PC-9 (cell line): Measurements from ENCODE around the gene LYPD3. TPM values are rescaled to one million over a fixed set of nuclear protein-coding genes. Genes with fewer than 3 reads are reported as not detected.
A peak's percentile ranks its signal among the peaks of the same experiment; 100 is the strongest.

Experiments used
- BruUV-seq: library from RNA; stranded (reverse); fragments of 400-500 nt; replicated peaks from 2 replicates; lab custom pipeline; 2021; lab: Mats Ljungman, UMichigan
- CTCF ChIA-PET: fragments of 300-600 bp; sonication (Branson Sonifier 250); formaldehyde crosslinking; loops from one replicate; lab custom pipeline; 2022; ENCODE audit warnings: antibody characterized with exemption; lab: Charles Lee
- POLR2A ChIA-PET: fragments of 300-600 bp; sonication (Branson Sonifier 250); formaldehyde crosslinking; loops from one replicate; lab custom pipeline; 2022; ENCODE audit warnings: antibody characterized with exemption; ENCODE audit not compliant: unreplicated experiment; lab: Charles Lee
- DNase-seq, 2 experiments: peaks; one replicate each; pipeline versions ENCODE4 v3.0.0 to v3.0.0-alpha.2; 2015 to 2022; ENCODE audit warnings: mixed read lengths in 1 of 2
- H2AFZ ChIP-seq: fragments of 200-600 bp; sonication (generic); 2 replicates; pipeline ENCODE4 v1.8.1; 2017; ENCODE audit warnings: antibody characterized with exemption
- H3F3A ChIP-seq: fragments of 200-600 bp; sonication (generic); 2 replicates; pipeline ENCODE4 v1.8.1; 2017; ENCODE audit warnings: antibody characterized with exemption, mild to moderate bottlenecking, low read depth; ENCODE audit not compliant: insufficient read depth
- H3K27ac ChIP-seq: fragments of 200-600 bp; sonication (generic); 2 replicates; pipeline ENCODE4 v1.6.1; 2016; ENCODE audit warnings: mixed run types
- H3K27me3 ChIP-seq: fragments of 200-600 bp; sonication (generic); 2 replicates; pipeline ENCODE4 v1.6.1; 2016; ENCODE audit warnings: low read depth, mixed run types; ENCODE audit not compliant: insufficient read depth
- H3K36me3 ChIP-seq: fragments of 200-600 bp; sonication (generic); 2 replicates; pipeline ENCODE4 v1.6.1; 2016; ENCODE audit warnings: low read depth, mixed run types
- H3K4me1 ChIP-seq: fragments of 200-600 bp; sonication (generic); replicated peaks from 2 replicates; pipeline ENCODE4 v1.6.1; 2016; ENCODE audit warnings: mixed run types; ENCODE audit not compliant: insufficient read depth
- H3K4me2 ChIP-seq: fragments of 200-600 bp; sonication (generic); 2 replicates; pipeline ENCODE4 v1.6.1; 2017; ENCODE audit warnings: mixed run types
- H3K4me3 ChIP-seq: fragments of 200-600 bp; sonication (generic); 2 replicates; pipeline ENCODE4 v1.6.1; 2016; ENCODE audit warnings: mixed run types
- H3K79me2 ChIP-seq: fragments of 200-600 bp; sonication (generic); 2 replicates; pipeline ENCODE4 v1.6.1; 2017; ENCODE audit warnings: low read depth, mixed run types
- H3K9me2 ChIP-seq: fragments of 200-600 bp; sonication (generic); 2 replicates; pipeline ENCODE4 v1.8.1; 2017; ENCODE audit warnings: mild to moderate bottlenecking; ENCODE audit not compliant: insufficient read depth
- H3K9me3 ChIP-seq: fragments of 200-600 bp; sonication (generic); 2 replicates; pipeline ENCODE4 v1.8.1; 2016; ENCODE audit warnings: low read depth; ENCODE audit not compliant: insufficient read depth
- H4K20me1 ChIP-seq: fragments of 200-600 bp; sonication (generic); 2 replicates; pipeline ENCODE4 v1.8.1; 2017; ENCODE audit not compliant: insufficient read depth
- EZH2 ChIP-seq: fragments of 200-600 bp; sonication (generic); IDR thresholded peaks from 2 replicates; pipeline ENCODE4 v1.8.0; 2017; ENCODE audit warnings: antibody characterized with exemption, low read depth
- intact Hi-C: fragments of 100-400 bp; cut with micrococcal nuclease; formaldehyde crosslinking; loops from one replicate; pipeline ENCODE4 v1.10.0; 2022; ENCODE audit not compliant: unreplicated experiment
- total RNA-seq: library from RNA; stranded (reverse); gene quantifications from 2 replicates; pipeline ENCODE4 v1.2.3, GENCODE V29; 2021
- TF ChIP-seq, protein P1 (sequence below): fragments of 200-600 bp; sonication (generic); conservative IDR thresholded peaks from 2 replicates; pipeline ENCODE4 v1.6.1; 2017; ENCODE audit warnings: mixed run types, antibody characterized with exemption, mild to moderate bottlenecking, moderate library complexity

LYPD3 gene
- total RNA-seq, 1 experiment from 2014 or later: 70.8 TPM

DNA sequence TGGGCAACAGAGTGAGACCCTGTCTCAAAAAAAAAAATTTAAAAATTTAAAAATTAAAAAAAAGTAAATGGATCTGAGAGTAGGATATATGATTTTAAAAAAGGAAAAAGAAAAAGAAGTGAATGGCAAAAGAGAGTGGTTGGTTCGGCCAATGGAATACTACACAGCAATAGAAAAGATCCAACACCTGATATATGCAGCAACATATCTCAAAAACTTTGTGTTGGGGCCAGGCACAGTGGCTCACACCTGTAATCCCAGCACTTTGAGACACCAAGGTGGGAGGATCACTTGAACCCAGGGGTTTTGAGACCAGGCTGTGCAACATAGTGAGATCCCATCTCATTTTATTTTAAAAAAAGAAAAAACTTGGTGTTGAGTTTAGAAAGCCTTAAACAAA lies 1.4 kb upstream of the LYPD3 start:
- Histone ChIP-seq H3K9me3 (no peaks in the 10 kb centered on the region), H3K9me2 (no peaks in the 10 kb centered on the region), H3F3A (peaks cover 74% of the 10 kb centered on the region), H4K20me1 (0 out of 2 replicates have a peak, but pooled peaks cover 6% of the 10 kb centered on the region), H3K27me3 (no peaks in the 10 kb centered on the region), H3K27ac (peak overlapping the region; percentile 92), H3K79me2 (peaks cover 15% of the 10 kb centered on the region), H3K4me1 (peaks cover 57% of the 10 kb centered on the region), H3K4me3 (no peak overlapping the region), H2AFZ (no peak overlapping the region), H3K36me3 (peaks cover 9% of the 10 kb centered on the region; the same call in 1 of the 2 replicates), H3K4me2 (peak overlapping the region; percentile 65; the same call in 1 of the 2 replicates)
- intact Hi-C loops: loop anchor here (5.0 kb wide), 1 partner anchor 51 kb away; no protein-coding TSS in a partner anchor
- TF ChIP-seq, protein P1, sequence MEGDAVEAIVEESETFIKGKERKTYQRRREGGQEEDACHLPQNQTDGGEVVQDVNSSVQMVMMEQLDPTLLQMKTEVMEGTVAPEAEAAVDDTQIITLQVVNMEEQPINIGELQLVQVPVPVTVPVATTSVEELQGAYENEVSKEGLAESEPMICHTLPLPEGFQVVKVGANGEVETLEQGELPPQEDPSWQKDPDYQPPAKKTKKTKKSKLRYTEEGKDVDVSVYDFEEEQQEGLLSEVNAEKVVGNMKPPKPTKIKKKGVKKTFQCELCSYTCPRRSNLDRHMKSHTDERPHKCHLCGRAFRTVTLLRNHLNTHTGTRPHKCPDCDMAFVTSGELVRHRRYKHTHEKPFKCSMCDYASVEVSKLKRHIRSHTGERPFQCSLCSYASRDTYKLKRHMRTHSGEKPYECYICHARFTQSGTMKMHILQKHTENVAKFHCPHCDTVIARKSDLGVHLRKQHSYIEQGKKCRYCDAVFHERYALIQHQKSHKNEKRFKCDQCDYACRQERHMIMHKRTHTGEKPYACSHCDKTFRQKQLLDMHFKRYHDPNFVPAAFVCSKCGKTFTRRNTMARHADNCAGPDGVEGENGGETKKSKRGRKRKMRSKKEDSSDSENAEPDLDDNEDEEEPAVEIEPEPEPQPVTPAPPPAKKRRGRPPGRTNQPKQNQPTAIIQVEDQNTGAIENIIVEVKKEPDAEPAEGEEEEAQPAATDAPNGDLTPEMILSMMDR: no peak
- TF ChIP-seq EZH2: no peak
- no TSS peak for BruUV-seq
- ChIA-PET POLR2A (no interaction called here), CTCF (interaction anchor here (0.7 kb wide), 1 partner anchor 58 kb away, joined by 3 read pairs; no protein-coding TSS in a partner anchor)
- DNase-seq: no peak

DNA sequence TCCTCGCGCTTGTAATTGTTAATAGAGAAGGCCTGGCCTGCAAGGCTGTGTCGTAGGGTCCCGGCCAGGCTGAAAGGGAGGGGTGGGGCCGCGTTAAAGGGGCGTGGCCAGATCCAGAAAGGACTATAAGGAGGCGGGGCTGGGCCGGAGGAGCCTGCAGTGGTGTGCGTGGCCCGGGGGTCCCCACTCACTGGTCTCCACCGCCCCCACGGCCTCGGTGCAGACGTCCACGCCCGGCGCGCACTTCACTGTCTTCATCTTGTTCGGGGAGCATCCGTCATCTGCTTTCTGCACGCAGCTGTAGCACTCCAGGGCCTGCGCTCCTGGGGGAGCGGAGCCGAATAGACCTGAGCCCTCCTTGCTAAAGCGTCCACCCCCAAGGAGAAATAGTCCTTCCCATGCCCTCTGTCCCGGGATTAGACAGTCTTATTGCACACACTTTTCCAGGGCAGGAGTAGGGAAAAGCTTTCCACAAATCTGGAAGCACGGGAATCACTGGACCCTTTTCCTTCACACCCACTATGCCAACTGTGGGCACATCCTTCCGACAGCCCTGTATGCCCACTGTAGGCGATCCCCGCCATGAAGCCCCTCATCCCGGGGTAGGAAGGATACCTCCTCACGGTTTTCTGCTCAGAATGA lies 1.2 kb downstream of the LYPD3 start:
- DNase-seq: no peak
- Histone ChIP-seq H3K4me3 (peak overlapping the region; percentile 80), H3K27me3 (no peaks in the 10 kb centered on the region), H2AFZ (peak overlapping the region; percentile 83; the same call in 1 of the 2 replicates), H3F3A (peaks cover 62% of the 10 kb centered on the region), H3K4me2 (peak overlapping the region; percentile 95), H3K27ac (peak overlapping the region; percentile 63), H4K20me1 (0 out of 2 replicates have a peak, but pooled peaks cover 6% of the 10 kb centered on the region), H3K36me3 (peaks cover 11% of the 10 kb centered on the region; the same call in 1 of the 2 replicates), H3K4me1 (peaks cover 39% of the 10 kb centered on the region), H3K79me2 (peaks cover 15% of the 10 kb centered on the region), H3K9me3 (no peaks in the 10 kb centered on the region), H3K9me2 (no peaks in the 10 kb centered on the region)
- TF ChIP-seq, protein P1: no peak
- TF ChIP-seq EZH2: no peak
- POLR2A ChIA-PET: interaction anchor here (0.5 to 0.7 kb wide), 3 partner anchors 12 to 513 kb away, joined by 4 to 21 read pairs (median 6); no protein-coding TSS in a partner anchor
- CTCF ChIA-PET: interaction anchor here (0.6 to 1.2 kb wide), 3 partner anchors 31 to 1010 kb away, joined by 3 to 6 read pairs (median 4); no protein-coding TSS in a partner anchor
- BruUV-seq: TSS peak; percentile 75
- intact Hi-C loops: no loop called here

DNA sequence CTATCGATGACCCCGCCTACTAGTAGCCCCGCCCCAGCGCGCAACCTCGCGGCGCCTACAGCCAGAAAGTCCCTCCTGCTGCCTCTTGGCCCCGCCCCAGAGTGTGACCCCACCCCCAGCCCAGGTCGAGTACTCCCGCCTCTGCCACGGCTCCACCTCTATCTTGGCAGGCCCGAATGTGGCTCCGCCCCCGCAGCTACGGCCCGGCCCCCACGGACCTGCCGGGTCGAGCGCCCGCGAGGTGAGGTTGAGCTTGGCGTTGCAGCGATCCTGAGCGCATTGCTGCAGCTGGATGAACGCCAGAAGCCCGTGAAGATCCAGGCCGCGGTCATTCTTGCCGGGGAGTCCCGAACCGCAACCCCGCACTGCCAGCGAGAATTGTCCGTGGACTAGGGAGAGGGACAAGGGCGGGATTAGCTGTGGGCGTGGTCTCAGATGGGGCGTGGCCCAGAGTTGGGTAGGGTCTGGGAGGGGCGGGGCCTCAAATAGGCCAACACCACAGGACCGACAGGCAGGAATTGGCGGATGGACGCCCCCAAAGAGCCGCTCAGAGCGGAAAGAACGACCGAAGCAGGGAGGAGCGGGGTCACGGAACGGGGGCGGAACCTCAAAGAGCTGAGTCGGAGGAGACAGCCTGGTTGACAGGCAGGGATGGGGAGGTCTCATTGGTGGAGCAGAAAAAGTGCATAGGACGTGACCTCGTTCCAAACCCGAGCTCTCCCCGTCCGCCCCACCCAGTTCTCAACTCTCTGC lies 1.9 kb downstream of the LYPD3 start:
- Histone ChIP-seq H3K9me3 (no peaks in the 10 kb centered on the region), H4K20me1 (0 out of 2 replicates have a peak, but pooled peaks cover 6% of the 10 kb centered on the region), H3K36me3 (peaks cover 11% of the 10 kb centered on the region; the same call in 1 of the 2 replicates), H3K4me1 (peaks cover 32% of the 10 kb centered on the region), H3K27ac (peak overlapping the region; percentile 63), H2AFZ (peak overlapping the region; percentile 83), H3K4me3 (peak overlapping the region; percentile 80), H3K79me2 (peaks cover 15% of the 10 kb centered on the region), H3K9me2 (no peaks in the 10 kb centered on the region), H3K27me3 (no peaks in the 10 kb centered on the region), H3K4me2 (peak overlapping the region; percentile 95), H3F3A (peaks cover 59% of the 10 kb centered on the region)
- TF ChIP-seq, protein P1: no peak
- TF ChIP-seq EZH2: no peak
- CTCF ChIA-PET: interaction anchor here (0.6 to 1.2 kb wide), 3 partner anchors 31 to 56 kb away, joined by 3 to 6 read pairs (median 4); no protein-coding TSS in a partner anchor
- BruUV-seq: no TSS peak
- POLR2A ChIA-PET: interaction anchor here (0.5 to 0.7 kb wide), 6 partner anchors 13 to 563 kb away, joined by 3 to 21 read pairs (median 4); no protein-coding TSS in a partner anchor
- intact Hi-C loops: no loop called here
- peak; percentile 80 to 91 for DNase-seq
